A549 (cell line): ENCODE results near the gene TSPYL4.

Experiments used
- ATOH8 ChIP-seq: fragments of 250-450 bp; sonication (Bioruptor Pico); IDR thresholded peaks from 2 replicates; pipeline ENCODE4 v1.5.0; 2020; ENCODE audit warnings: low read depth, mild to moderate bottlenecking, moderate library complexity
- CTCF ChIP-seq: fragments of >200 bp; sonication (Bioruptor Twin); formaldehyde crosslinking; IDR thresholded peaks from 3 replicates; pipeline ENCODE4 v1.5.1; 2016
- E2F6 ChIP-seq: IDR thresholded peaks from 2 replicates; pipeline ENCODE4 v1.6.1; 2012; ENCODE audit warnings: low read depth, borderline replicate concordance
- EHMT2 ChIP-seq: fragments of 200-600 bp; sonication (generic); IDR thresholded peaks from 2 replicates; pipeline ENCODE4 v1.6.1; 2016; ENCODE audit warnings: antibody characterized with exemption, low read depth, mild to moderate bottlenecking, moderate library complexity
- HDAC2 ChIP-seq: fragments of 200-600 bp; sonication (generic); IDR thresholded peaks from 2 replicates; pipeline ENCODE4 v1.6.1; 2016
- HEYL ChIP-seq: fragments of 250-450 bp; sonication (Bioruptor Pico); IDR thresholded peaks from 2 replicates; pipeline ENCODE4 v1.8.0; 2021; ENCODE audit warnings: mild to moderate bottlenecking, moderate library complexity
- KDM1A ChIP-seq: fragments of 200-600 bp; sonication (generic); IDR thresholded peaks from 2 replicates; pipeline ENCODE4 v1.6.1; 2016; ENCODE audit warnings: low read depth, mild to moderate bottlenecking
- POLR2A ChIP-seq: IDR thresholded peaks from 2 replicates; pipeline ENCODE4 v1.6.1; 2012; ENCODE audit warnings: mild to moderate bottlenecking, low read length
- RCOR1 ChIP-seq: fragments of 150-350 bp; IDR thresholded peaks from 2 replicates; pipeline ENCODE4 v1.6.1; 2014; ENCODE audit warnings: antibody characterized with exemption, low read length, low read depth
- REST ChIP-seq: fragments of 200-600 bp; sonication (generic); IDR thresholded peaks from 2 replicates; pipeline ENCODE4 v1.6.1; 2016; ENCODE audit warnings: antibody characterized with exemption, mild to moderate bottlenecking, moderate library complexity
- RFX5 ChIP-seq: fragments of 450-650 bp; IDR thresholded peaks from 2 replicates; pipeline ENCODE4 v1.7.1; 2014; ENCODE audit warnings: antibody characterized with exemption, mild to moderate bottlenecking, moderate library complexity
- TP53 ChIP-seq: fragments of 250-450 bp; sonication (Bioruptor Pico); IDR thresholded peaks from 2 replicates; pipeline ENCODE4 v1.5.0; 2021; ENCODE audit warnings: mild to moderate bottlenecking, moderate library complexity
- USF2 ChIP-seq: fragments of 450-650 bp; IDR thresholded peaks from 2 replicates; pipeline ENCODE4 v1.6.1; 2014; ENCODE audit warnings: antibody characterized with exemption
- ZNF302 ChIP-seq: fragments of 250-450 bp; sonication (Bioruptor Pico); IDR thresholded peaks from 2 replicates; pipeline ENCODE4 v1.9.0; 2021; ENCODE audit warnings: inconsistent platforms, mild to moderate bottlenecking, moderate library complexity

- TF ChIP-seq RCOR1 (no peak), EHMT2 (no peak), E2F6 (no peak), USF2 (no peak), CTCF (no peak), HEYL (CRISPR knock-in tag) (no peak), POLR2A (no peak), HDAC2 (no peak), TP53 (CRISPR knock-in tag) (no peak), ZNF302 (CRISPR knock-in tag) (no peak), RFX5 (peak; percentile 96), REST (no peak), ATOH8 (no peak), KDM1A (no peak)
These were observed 24.5 kb downstream of the TSPYL4 start for GRCh38 chr6:116229287-116229913.
